GM18526 (cell line): ENCODE data around the gene WDR93.

Experiments used
- POLR2A ChIP-seq: IDR thresholded peaks from 3 replicates; pipeline ENCODE4 v1.6.1; 2011; ENCODE audit not compliant: insufficient read length; ENCODE audit errors: extremely low read depth

WDR93 gene

DNA sequence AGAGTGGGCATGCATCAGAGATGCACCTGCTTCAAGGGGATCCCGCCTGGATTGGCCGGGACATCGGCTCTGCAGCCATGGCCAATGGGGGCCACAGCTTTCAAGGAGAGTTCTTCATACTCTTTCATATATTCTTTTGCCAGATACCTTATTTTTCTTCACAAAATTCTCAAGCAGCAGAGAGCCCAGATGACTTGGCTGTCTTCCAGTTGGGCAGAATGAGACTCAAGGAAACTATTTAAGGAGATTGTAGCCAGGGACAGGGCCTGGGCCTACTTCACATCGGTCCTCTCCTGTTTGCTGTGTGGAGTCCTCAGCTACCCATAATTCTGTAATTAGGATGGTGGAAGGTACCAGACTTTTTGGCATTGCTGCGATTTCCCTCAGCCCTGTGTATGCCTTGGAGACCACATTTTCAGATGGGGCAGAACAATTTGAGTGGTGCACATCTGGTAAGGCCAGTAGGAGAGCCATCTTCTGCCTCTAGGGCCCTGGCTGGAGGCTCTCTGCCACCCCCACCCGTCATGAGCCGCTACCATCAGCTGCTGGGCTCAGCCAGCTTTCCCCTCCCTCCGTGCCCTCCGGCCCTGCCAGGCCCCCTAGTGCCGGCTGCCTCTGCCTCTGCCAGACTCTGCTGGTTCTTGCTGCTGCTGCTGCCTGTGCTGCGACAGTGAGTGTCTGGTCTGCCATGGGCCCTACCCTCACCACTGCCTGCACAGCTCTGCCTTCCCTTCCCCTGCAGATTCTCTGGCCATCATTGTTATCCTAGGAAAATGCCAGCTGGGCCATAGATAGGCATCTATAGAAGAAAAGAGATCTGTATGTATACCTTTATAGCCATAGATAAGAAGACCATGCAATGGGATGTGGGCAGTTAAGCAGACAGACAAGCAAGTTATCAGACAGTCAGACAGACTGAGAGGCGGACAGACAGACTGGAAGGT, 18.1 kb upstream of the WDR93 start:
- no peak for TF ChIP-seq POLR2A

DNA sequence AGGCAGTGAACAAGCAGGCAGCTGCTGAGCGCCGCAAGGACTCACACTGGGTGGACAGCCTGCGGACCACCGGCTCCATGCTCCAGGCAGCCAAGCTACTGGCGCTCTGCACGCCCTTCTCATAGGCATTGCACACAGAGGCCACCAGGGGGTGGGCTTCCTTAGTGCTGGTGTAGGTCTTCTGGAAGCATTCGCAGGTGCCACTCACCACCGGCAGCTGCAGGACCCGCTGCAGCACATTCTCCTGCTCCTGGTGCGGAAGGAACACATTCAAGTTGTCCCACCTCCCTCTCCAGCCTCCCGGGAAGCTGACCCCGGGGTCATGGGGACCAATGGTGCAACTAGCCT, 17.5 kb upstream of the WDR93 start:
- TF ChIP-seq POLR2A, result no peak

DNA sequence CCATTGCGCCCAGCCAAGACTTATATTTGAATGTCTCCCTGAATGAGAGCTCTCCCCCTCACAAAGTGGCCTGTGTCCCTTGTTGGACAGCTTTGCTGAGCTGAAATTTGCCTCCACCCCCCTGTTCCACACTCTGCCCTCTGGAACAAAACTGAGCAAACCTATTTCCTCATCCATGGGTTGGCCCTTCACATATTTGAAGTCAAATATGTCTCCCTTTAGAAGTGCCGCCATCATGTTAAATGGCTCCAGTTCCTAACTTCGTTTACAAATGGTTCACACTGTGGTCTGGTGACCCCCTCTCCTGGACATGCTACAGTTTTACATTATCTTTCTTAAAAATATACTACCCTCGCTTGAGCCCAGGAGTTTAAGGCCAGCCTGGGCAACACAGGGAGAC, 16.1 kb upstream of the WDR93 start:
- TF ChIP-seq POLR2A, result no peak

DNA sequence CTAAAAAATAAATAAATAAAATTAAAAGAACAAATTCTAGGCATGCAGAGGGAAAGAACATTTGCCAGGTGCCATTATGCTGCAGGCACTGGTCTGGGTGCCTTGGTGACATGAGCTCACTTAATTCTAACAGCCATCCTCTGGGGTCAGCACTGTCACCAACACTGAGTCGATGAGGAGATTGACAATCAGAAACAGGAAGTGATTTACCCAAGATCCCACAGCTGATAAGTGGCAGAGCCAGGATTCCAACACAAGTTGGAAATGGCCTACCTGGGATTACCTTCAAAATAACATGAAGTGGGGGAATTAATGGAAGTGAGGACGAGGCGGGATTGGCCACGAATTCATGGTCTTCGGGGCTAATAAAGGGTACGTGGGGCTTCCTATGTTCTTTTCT, 15.0 kb upstream of the WDR93 start:
- no peak for TF ChIP-seq POLR2A

DNA sequence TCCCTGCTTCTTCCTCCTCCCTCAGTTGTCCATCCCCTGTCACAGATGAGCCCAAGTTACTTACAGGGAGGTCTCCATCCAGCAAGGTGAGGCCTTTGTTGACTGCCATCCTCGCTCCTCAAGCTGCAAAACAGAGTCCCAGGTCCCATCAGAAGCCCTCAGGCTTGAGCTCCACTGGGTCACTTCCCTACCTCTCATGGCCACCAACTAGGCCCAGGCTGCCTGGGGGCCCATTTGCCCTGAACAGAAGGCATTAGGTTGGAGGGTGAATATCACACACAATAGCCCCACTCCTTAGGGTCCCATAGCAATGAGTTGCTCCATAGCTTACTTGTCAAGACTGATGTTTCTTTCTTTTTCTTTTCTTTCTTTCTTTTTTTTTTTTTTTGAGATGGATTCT, 13.2 kb upstream of the WDR93 start:
- TF ChIP-seq POLR2A, result no peak

DNA sequence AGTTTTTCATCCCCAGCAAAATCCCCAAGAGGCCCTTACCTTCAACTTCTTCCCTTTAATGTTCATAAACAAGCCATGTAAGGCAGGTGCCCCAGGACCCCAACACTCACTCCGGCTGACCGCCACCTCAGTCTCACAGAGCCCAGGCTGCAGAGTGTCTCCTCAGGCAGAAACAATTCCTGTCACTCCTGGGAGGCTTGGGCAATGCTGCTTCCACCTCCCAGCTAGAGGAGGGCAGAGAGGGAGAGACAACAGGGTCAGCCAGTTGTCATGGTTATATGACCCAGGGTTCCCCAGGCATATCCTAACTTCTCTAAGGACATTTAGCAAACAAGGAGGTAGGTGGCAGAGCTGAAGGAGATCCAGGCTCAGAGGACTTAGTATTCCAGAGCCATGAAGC, 11.4 kb upstream of the WDR93 start, which contains the start of gene PLIN1:
PLIN1 (minus strand) TSS at position 156 of the 400 bp plus-strand sequence. CDS start 1,878 bp downstream, outside the sequence.
- TF ChIP-seq POLR2A, result no peak

DNA sequence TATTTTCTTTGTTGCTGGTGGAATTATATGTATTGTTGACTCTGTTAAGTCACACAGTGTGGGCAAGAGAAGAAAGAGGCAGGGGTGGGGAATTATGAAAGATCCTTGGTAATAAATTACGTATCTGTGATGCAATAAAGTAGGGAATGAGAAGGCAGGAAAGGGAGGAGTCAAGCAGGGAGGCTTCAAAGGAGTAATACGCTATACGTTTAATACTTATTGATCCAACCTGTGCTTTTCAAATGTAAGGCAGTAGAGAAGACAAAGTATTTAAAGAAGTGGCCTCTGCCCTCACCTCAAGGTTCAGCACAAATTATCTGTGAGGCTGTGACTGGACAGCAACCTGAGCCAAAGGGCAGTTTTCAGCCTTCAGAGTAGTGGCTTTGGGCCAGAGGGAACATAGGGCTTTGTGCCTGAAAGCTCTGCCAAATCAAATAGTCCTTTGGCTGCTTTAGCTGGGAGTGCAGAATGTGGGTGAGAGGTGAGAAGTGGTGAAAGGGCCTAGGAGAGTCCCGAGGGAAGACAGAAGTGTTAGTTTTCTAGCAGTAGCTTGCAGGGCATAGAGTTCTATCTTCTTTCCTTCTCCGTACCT, 10.2 kb upstream of the WDR93 start:
- TF ChIP-seq POLR2A, result no peak

DNA sequence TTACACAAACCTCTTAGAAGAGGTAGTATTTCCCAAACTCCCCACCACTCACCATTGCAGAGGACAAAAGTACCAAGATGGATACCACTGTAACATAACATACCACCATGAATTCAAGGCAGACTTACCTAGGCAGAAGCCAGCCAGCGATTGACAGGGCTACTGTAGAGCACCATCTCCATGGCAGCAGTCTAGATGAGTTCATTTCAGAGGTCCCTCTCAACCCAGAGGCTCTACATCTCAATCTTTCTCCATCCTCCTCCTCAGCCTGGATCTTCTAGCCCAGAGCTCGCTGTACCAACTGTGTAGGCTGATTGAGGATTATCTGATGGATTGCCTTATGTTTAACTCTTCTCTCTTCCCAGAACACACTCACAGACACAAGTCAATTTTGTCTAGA, 9.5 kb upstream of the WDR93 start:
- no peak for TF ChIP-seq POLR2A

DNA sequence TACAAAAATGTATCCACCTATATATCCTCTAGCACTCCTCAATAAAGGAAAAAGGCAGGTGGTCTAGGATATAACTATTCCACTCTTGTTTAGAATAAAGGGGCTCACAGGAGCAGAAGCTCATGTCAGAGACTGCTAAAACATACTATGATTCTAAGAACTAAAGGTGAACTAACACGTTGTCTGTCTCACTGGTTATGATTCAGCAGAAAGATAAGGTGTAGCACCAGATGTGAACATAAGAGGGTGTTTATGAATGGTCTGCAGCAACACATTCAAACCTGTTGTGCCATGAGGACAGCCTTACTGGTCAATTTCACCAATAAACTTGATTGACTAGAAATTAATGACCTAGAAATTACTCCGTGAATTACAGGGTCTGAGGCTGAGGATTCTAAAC, 4.6 kb upstream of the WDR93 start:
- TF ChIP-seq POLR2A, result no peak

DNA sequence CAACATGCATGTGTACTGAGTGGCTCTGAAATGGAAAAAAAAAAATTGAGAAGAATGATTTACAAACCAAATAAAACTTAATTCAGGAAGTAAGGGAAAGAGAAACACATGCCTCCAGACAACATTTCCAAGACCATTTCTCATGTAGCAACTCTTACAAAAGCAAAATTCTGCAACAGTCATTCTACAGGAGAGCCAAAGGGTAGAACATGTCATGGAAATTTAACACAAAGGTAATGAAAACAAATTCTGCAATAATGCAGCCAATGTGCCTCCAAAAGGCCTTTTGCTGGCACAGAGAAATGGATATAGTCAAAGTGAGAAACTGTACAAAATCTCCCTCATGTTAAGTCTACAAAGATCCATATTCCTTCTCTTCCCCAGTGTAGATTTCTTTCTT, 4.1 kb upstream of the WDR93 start:
- TF ChIP-seq POLR2A, result no peak

DNA sequence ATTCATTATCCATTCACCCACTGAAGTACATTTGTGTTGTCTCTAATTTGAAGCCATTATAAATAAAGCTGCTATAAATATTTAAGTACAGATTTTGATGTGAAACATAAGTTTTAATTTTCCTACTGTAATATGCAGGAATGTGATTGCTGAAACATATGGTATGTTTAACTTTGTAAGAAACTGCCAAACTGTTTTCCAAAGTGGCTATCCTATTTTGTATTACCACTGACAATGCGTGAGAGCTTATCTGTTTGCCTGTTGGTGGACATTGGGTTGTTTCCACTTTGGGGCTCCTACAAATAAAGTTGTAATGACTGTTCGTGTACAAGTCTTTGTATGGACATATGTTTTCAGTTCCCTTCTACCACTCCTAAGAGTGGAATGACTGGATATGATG, 2.5 kb downstream of the WDR93 start:
- no peak for TF ChIP-seq POLR2A

DNA sequence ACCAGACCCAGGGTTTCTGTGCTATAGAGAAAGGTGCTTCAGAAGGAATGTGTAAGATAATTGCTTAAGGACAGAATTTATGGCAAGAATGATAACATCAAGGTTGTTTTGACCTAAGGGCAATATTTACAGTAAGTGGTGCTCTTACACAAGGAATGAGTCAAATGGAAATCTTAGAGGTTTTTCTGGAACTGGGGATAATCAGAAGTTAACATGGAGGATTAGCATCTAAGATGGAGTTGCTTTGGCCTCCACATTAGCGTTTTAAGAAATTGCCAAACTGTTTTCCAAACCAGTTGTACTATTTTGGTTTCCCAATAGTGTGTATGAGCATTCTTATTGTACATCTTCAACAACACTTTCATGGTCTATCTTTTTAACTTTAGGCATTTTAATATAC, 3.1 kb downstream of the WDR93 start:
- no peak for TF ChIP-seq POLR2A

DNA sequence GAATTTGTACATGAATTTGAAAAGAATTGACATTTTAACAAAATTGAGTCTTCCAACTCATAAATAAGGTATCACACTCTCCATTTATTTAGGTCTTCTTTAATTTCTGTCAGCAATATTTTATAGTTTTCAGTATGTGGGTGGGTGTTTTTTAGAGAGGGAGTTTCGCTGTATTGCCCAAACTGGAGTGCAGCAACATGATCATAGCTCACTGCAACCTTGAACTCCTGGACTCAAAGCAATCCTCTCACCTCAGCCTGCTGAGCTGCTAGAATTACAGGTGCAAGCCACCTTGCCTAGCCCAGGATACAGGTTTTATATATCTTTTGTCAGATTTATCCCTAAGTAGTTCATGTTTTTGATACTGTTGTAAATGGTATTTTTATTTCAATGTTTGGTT, 4.6 kb downstream of the WDR93 start:
- no peak for TF ChIP-seq POLR2A

DNA sequence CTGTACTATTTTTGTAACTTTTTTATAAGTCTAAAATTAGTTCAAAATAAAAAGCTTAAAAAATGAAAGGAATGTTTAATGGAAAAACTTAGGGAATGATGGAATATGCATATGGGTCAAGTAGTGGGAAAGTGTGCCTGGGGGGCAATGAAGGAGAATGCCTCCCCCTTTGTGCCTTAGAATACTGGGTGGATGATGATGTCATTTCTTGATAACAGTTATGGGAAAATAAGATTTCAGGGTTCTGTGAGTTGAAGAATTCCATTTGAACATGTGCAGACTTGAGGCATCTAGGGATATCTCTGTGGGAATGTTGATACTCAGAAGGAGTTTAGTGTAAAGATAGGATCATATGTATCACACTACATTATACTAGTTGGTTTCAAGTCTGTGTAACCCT, 13.8 kb downstream of the WDR93 start:
- no peak for TF ChIP-seq POLR2A

DNA sequence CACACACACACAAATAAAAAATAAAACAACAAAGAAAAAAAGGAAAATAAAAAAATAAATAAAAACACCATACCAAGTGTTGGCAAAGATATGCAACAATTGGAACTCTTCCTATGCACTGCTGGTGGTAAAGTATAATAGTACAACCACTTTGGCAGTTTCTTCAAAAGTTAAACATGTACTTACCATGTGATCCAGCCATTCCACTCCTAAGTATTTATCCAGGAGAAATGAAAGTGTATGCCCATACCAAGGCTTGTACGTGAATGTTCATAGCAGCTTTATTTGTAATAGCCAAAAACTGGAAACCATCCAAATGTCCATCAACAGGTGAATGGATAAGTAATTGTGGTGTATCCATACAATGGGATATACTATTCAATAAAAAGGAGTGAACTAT, 17.0 kb downstream of the WDR93 start:
- no peak for TF ChIP-seq POLR2A

DNA sequence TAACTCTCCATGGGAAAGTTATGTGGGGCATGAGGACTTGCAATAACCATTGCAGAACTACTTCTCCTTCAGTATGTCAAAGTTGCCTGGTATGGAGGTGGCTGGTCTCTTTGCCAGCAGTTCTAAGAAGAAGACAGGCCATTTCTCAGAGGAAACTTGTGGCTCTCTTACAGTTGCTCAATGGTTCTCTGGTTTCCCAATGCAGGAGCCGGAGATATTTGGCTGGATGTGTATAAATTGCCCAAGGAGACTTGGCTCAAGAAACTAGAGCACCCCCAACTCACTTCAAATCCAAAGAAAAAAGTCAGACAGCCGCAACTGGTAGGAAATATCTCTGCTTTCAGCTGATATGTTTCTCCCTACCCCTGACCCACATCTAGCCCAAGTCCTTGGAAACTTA, 24.2 kb downstream of the WDR93 start:
- TF ChIP-seq POLR2A, result no peak

DNA sequence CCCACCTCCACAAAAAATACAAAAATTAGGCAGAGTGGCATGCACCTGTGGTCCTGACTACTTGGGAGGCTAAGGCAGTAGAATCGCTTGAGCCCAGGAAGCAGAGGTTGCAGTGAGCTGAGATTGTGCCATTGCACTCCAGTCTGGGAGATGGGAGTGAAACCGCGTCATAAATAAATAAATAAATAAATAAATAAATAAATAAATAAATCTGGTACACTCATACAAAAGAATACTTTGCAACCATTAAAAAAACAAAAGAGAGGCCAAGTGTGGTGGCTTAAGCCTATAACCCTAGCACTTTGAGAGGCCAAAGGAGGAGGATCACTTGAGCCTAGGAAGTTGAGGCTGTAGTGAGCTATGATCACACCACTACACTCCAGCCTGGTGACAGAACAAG, 32.4 kb downstream of the WDR93 start:
- TF ChIP-seq POLR2A, result no peak
